ENCODE results near the gene RAI2.

- TF ChIP-seq CTCF (IDR thresholded peaks at IDR 0.05) (no peak), POLR2AphosphoS5 (IDR thresholded peaks at IDR 0.05) (no peak), POLR2A (IDR thresholded peaks at IDR 0.05) (no peak)
These were observed 68.3 kb downstream of the RAI2 start for GRCh38 chrX:17792826-17793225.
